Measurements from ENCODE around the gene FXYD6. TPM values are rescaled to one million over a fixed set of nuclear protein-coding genes. Genes with fewer than 3 reads are reported as not detected.
A peak's percentile ranks its signal among the peaks of the same experiment; 100 is the strongest.

Gene FXYD6
- total RNA-seq, 1 donor from 2014 or later: 95.6 TPM

GRCh38 chr11:117879516-117880480, 3.3 kb upstream of the FXYD6 start:
- Histone ChIP-seq H3K9me3 (ENCODE audit: low read depth) (no peaks in the 10 kb centered on the region), H3K27ac (no peak overlapping the region), H3K27me3 (peaks cover 21% of the 10 kb centered on the region), H3K79me2 (ENCODE audit: low read depth) (peaks cover 16% of the 10 kb centered on the region), H3F3A (ENCODE audit: low read depth) (peaks cover 26% of the 10 kb centered on the region), H3K36me3 (no peaks in the 10 kb centered on the region), H3K9ac (no peak overlapping the region), H2AFZ (replicated peaks) (no peak overlapping the region), H3K4me3 (no peak overlapping the region), H3K4me1 (peaks cover 27% of the 10 kb centered on the region), H3K4me2 (no peak overlapping the region), H4K20me1 (ENCODE audit: low read depth) (peaks cover 5% of the 10 kb centered on the region)
- Mint-ChIP-seq H3K27me3 (ENCODE audit: insufficient read depth, low read depth) (peaks cover 16% of the 10 kb centered on the region), H3K36me3 (no peaks in the 10 kb centered on the region), H3K4me3 (no peak overlapping the region), H3K9me3 (no peaks in the 10 kb centered on the region), H3K27ac (no peak overlapping the region), H3K4me1 (peaks cover 30% of the 10 kb centered on the region)
- no peak for TF ChIP-seq CTCF (IDR thresholded peaks at IDR 0.05)
- DNase-seq (ENCODE audit: low spot score): no peak

- TF ChIP-seq EZH2 (IDR thresholded peaks at IDR 0.05) (no peak), EZH2phosphoT487 (IDR thresholded peaks at IDR 0.05) (no peak), CTCF (IDR thresholded peaks at IDR 0.05) (no peak)
- Histone ChIP-seq H3K9me3 (ENCODE audit: low read depth) (no peaks in the 10 kb centered on the region), H3K4me3 (no peak overlapping the region), H3K79me2 (ENCODE audit: low read depth) (peaks cover 24% of the 10 kb centered on the region), H2AFZ (replicated peaks) (no peak overlapping the region), H3K9ac (no peak overlapping the region), H3K4me2 (no peak overlapping the region), H3K4me1 (peaks cover 35% of the 10 kb centered on the region), H3K36me3 (no peaks in the 10 kb centered on the region), H3F3A (ENCODE audit: low read depth) (peaks cover 32% of the 10 kb centered on the region), H3K27me3 (peaks cover 21% of the 10 kb centered on the region), H3K27ac (no peak overlapping the region), H4K20me1 (ENCODE audit: low read depth) (peaks cover 9% of the 10 kb centered on the region)
- no peak for DNase-seq (ENCODE audit: low spot score)
- H3K9me3 Mint-ChIP-seq: no peaks in the 10 kb centered on the region
- no peaks in the 10 kb centered on the region for H3K36me3 Mint-ChIP-seq
- H3K4me1 Mint-ChIP-seq: peaks cover 35% of the 10 kb centered on the region
- H3K4me3 Mint-ChIP-seq: no peak overlapping the region
- H3K27ac Mint-ChIP-seq: no peak overlapping the region
- H3K27me3 Mint-ChIP-seq (ENCODE audit: insufficient read depth, low read depth): peaks cover 14% of the 10 kb centered on the region
Measured at GRCh38 chr11:117878939-117879475, 2.5 kb upstream of the FXYD6 start.

DNA sequence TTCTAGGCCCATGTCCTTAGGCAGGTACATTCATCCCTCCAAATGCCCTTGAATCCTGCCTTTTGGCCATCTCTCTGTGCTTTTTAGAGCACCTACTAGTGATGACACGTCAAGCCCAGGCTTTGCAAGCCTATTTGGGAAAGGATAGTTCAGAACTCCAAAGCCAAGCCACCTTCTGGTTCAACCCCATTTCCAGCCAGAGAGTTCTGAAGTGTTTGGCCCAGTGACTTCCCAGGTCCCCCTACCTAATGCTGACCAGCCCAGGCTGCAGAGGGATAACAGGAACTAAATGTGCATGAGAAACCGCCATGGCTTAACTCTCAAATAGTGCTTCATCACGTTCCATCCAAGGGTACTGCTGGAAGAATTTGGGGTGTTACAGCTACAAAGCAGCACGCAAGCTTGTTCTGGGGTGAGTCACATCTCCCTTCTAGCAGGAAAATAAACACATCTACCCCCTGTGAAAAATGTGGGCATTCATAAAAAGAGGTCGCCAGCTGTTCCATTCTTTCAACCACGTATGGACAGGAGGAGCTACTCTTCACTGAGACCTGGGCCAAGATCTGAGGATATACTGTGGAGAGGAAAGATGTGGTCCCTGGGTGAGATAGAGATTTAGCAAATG, 2.0 kb upstream of the FXYD6 start:
- Mint-ChIP-seq H3K9me3 (no peaks in the 10 kb centered on the region), H3K36me3 (no peaks in the 10 kb centered on the region), H3K27ac (no peak overlapping the region), H3K27me3 (ENCODE audit: insufficient read depth, low read depth) (peaks cover 16% of the 10 kb centered on the region), H3K4me3 (peak overlapping the region; percentile 91), H3K4me1 (peaks cover 40% of the 10 kb centered on the region)
- no peak overlapping the region for H3K9ac ChIP-seq
- no peak for DNase-seq (ENCODE audit: low spot score)
- peaks cover 21% of the 10 kb centered on the region for H3K27me3 ChIP-seq
- peaks cover 15% of the 10 kb centered on the region for H4K20me1 ChIP-seq (ENCODE audit: low read depth)
- H3F3A ChIP-seq (ENCODE audit: low read depth): peaks cover 32% of the 10 kb centered on the region
- peaks cover 40% of the 10 kb centered on the region for H3K4me1 ChIP-seq
- H3K27ac ChIP-seq: no peak overlapping the region
- no peaks in the 10 kb centered on the region for H3K9me3 ChIP-seq (ENCODE audit: low read depth)
- H3K36me3 ChIP-seq: no peaks in the 10 kb centered on the region
- H3K4me2 ChIP-seq: no peak overlapping the region
- peaks cover 30% of the 10 kb centered on the region for H3K79me2 ChIP-seq (ENCODE audit: low read depth)
- TF ChIP-seq CTCF (IDR thresholded peaks at IDR 0.05) (no peak), EZH2phosphoT487 (IDR thresholded peaks at IDR 0.05) (no peak), EZH2 (IDR thresholded peaks at IDR 0.05) (no peak)
- H2AFZ ChIP-seq (replicated peaks): no peak overlapping the region
- no peak overlapping the region for H3K4me3 ChIP-seq

Measured in neural progenitor cell (in vitro differentiated cells).